K562 (cell line): ENCODE data around the gene BIRC3. TPM values are rescaled to one million over a fixed set of nuclear protein-coding genes. Genes with fewer than 3 reads are reported as not detected.

Experiments used
- CHAMP1 ChIP-seq: fragments of 450-650 bp; IDR thresholded peaks from 2 replicates; pipeline ENCODE4 v1.6.1; 2016; ENCODE audit warnings: mild to moderate bottlenecking
- GATAD2B ChIP-seq: fragments of 450-650 bp; IDR thresholded peaks from 2 replicates; pipeline ENCODE4 v1.6.1; 2017; ENCODE audit warnings: mild to moderate bottlenecking, borderline replicate concordance
- HIVEP1 ChIP-seq: fragments of 250-450 bp; sonication (Bioruptor Pico); IDR thresholded peaks from 2 replicates; pipeline ENCODE4 v1.4.0; 2020; ENCODE audit warnings: mild to moderate bottlenecking
- LARP7 ChIP-seq: fragments of 450-650 bp; IDR thresholded peaks from 2 replicates; pipeline ENCODE4 v1.6.1; 2016
- MBD1 ChIP-seq: fragments of 250-450 bp; sonication (Bioruptor Pico); IDR thresholded peaks from 2 replicates; pipeline ENCODE4 v1.8.0; 2022; ENCODE audit warnings: inconsistent platforms
- MYNN ChIP-seq, 2 experiments: sonication (generic); formaldehyde crosslinking in 1 of 2; IDR thresholded peaks; 2 replicates each; pipeline versions ENCODE4 v1.5.0 to v1.6.1; 2016 to 2020; ENCODE audit warnings: antibody characterized with exemption in 1 of 2, missing genetic modification reagents in 1 of 2
- POLR3G ChIP-seq: IDR thresholded peaks from 2 replicates; pipeline ENCODE4 v1.6.1; 2011; ENCODE audit not compliant: insufficient read length, insufficient replicate concordance; ENCODE audit errors: extremely low read depth
- SP1 ChIP-seq: sonication (generic); formaldehyde crosslinking; IDR thresholded peaks from 2 replicates; pipeline ENCODE4 v1.8.1; 2022; ENCODE audit warnings: mild to moderate bottlenecking, missing genetic modification reagents
- THAP12 ChIP-seq: fragments of 250-450 bp; sonication (Bioruptor Pico); IDR thresholded peaks from 2 replicates; pipeline ENCODE4 v1.9.0; 2021; ENCODE audit warnings: mild to moderate bottlenecking, inconsistent platforms
- ZNF512 ChIP-seq: IDR thresholded peaks from 2 replicates; pipeline ENCODE4 v1.6.1; 2016; ENCODE audit warnings: missing genetic modification characterization, missing compliant biosample characterization
- ZNF766 ChIP-seq: fragments of 200-800 bp; sonication (Bioruptor generic); conservative IDR thresholded peaks from 2 replicates; pipeline ENCODE4 v1.6.1; 2016; ENCODE audit warnings: missing genetic modification characterization, missing compliant biosample characterization
- polyA plus RNA-seq, 8 experiments: library from polyadenylated mRNA; depleted of rRNA in 4 of 8; stranded (reverse) in 5 of 8; unstranded in 3 of 8; fragments of >200 nt; fragmentation: Nextera tagmentation in 2 of 8; fragmentation: Illumina TruSeq in 1 of 8; extraction: Ambion mirVana in 2 of 8; extraction: Trizol in 1 of 8; gene quantifications; 2 replicates each; pipeline versions ENCODE4 v1.2.1 to v1.2.3, GENCODE V29; 2011 to 2014; ENCODE audit warnings: inconsistent platforms in 1 of 8, missing spikeins in 1 of 8
- total RNA-seq, 7 experiments: library from RNA; depleted of rRNA in 6 of 7; stranded (reverse); fragments of >200 nt in 6 of 7; fragmentation: Illumina TruSeq in 2 of 7; extraction: Trizol in 2 of 7; gene quantifications; 2 replicates each; pipeline versions ENCODE4 v1.2.1 to v1.2.3, GENCODE V29; 2011 to 2021; ENCODE audit warnings: low replicate concordance in 1 of 7
- TF ChIP-seq, protein P1 (sequence below): fragments of 450-650 bp; IDR thresholded peaks from 2 replicates; pipeline ENCODE4 v1.6.1; 2016; ENCODE audit warnings: borderline replicate concordance
- TF ChIP-seq, protein P2 (sequence below): fragments of 450-650 bp; IDR thresholded peaks from 2 replicates; pipeline ENCODE4 v1.6.1; 2016; ENCODE audit warnings: antibody characterized with exemption

The BIRC3 gene
- total and polyA plus RNA-seq, 9 of the 15 experiments (the other 6 are each of a cell fraction or from before 2014, with no cell fraction given) = 0.08 to 0.42 (median 0.18) TPM

GRCh38 chr11:102346748-102347461, 29.6 kb downstream of the BIRC3 start, which contains the start of gene BIRC2 (continued):
- no peak for TF ChIP-seq CHAMP1
- no peak for TF ChIP-seq MYNN (IDR thresholded peaks at IDR 0.05)
- no peak for TF ChIP-seq MYNN (CRISPR knock-in tag; IDR thresholded peaks at IDR 0.05)
- TF ChIP-seq SP1 = no peak
- no peak for TF ChIP-seq GATAD2B
- TF ChIP-seq ZNF512 (tag) = no peak
- TF ChIP-seq, protein P1, sequence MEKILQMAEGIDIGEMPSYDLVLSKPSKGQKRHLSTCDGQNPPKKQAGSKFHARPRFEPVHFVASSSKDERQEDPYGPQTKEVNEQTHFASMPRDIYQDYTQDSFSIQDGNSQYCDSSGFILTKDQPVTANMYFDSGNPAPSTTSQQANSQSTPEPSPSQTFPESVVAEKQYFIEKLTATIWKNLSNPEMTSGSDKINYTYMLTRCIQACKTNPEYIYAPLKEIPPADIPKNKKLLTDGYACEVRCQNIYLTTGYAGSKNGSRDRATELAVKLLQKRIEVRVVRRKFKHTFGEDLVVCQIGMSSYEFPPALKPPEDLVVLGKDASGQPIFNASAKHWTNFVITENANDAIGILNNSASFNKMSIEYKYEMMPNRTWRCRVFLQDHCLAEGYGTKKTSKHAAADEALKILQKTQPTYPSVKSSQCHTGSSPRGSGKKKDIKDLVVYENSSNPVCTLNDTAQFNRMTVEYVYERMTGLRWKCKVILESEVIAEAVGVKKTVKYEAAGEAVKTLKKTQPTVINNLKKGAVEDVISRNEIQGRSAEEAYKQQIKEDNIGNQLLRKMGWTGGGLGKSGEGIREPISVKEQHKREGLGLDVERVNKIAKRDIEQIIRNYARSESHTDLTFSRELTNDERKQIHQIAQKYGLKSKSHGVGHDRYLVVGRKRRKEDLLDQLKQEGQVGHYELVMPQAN = peak; percentile 55; the same call in 1 of the 2 replicates
- TF ChIP-seq THAP12 (CRISPR knock-in tag) = peak; percentile 58
- no peak for TF ChIP-seq MBD1 (CRISPR knock-in tag)
- no peak for TF ChIP-seq ZNF766
- TF ChIP-seq, protein P2, sequence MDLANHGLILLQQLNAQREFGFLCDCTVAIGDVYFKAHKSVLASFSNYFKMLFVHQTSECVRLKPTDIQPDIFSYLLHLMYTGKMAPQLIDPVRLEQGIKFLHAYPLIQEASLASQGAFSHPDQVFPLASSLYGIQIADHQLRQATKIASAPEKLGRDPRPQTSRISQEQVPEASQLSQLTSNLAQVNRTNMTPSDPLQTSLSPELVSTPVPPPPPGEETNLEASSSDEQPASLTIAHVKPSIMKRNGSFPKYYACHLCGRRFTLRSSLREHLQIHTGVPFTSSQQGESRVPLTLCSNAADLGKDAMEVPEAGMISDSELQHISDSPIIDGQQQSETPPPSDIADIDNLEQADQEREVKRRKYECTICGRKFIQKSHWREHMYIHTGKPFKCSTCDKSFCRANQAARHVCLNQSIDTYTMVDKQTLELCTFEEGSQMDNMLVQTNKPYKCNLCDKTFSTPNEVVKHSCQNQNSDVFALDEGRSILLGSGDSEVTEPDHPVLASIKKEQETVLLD = peak; percentile 79
- TF ChIP-seq POLR3G = no peak
- no peak for TF ChIP-seq LARP7
- TF ChIP-seq HIVEP1 = no peak
